ENCODE measurements around the gene CMPK1.

The CMPK1 gene

DNA sequence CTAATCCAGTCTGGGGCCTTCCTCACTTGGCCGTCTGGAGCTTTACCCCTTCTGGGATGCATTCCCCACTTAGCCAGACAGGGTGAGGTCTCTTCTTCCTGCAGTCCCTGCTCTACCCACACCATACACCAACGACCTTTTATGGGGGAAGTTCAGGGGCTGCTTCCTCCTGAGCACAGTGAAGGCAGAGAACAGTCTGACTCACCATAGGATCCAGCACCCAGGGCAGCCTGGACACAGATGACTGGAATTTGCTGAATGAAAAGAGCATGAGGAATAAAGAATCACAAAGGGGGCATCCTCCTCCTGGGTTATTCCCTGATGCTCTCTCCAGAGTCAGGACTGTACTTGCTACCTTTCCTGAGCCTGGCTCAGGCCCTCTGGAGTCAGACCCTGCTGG lies 77.8 kb downstream of the CMPK1 start:
- Histone ChIP-seq H3K4me3 (ENCODE audit: low read depth in 1 of 2, low read length in 2 of 2) (no peak overlapping the region), H3K27me3 (ENCODE audit: low read depth, low read length) (peaks cover 13% of the 10 kb centered on the region), H3K27ac (ENCODE audit: low read length) (no peak overlapping the region), H3K4me1 (ENCODE audit: control insufficient read depth in 1 of 2, insufficient read depth in 2 of 2, low read length in 2 of 2) (no peaks in the 10 kb centered on the region), H3K9me3 (ENCODE audit: control insufficient read depth in 1 of 2, low read length in 2 of 2) (no peaks in the 10 kb centered on the region), H3K36me3 (ENCODE audit: control insufficient read depth in 1 of 2, insufficient read depth in 2 of 2, low read length in 2 of 2) (no peaks in the 10 kb centered on the region)

DNA sequence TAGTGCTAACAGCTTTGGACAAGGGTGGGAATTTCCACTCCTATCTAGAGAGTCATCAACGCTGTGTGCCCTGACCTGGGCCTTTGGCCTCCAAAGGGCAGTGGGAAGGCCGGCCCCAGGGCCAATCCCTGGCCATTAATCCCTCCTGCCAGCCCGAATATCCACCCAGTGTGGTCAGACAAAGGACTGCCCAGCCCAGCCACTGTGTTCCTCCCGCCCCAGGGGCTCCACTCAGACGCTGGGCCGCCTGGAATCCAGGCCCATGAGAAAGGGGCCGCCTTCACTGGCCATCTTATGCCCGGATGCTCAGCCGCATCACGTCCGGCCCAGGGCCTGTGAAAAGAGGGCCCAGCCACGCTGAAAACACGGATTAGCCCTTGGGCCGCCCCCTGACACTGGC lies 78.8 kb downstream of the CMPK1 start:
- H3K4me3 ChIP-seq (ENCODE audit: low read depth in 1 of 2, low read length in 2 of 2), result no peak overlapping the region
- no peak overlapping the region for H3K27ac ChIP-seq (ENCODE audit: low read length)
- no peaks in the 10 kb centered on the region for H3K9me3 ChIP-seq (ENCODE audit: control insufficient read depth in 1 of 2, low read length in 2 of 2)
- H3K4me1 ChIP-seq (ENCODE audit: control insufficient read depth in 1 of 2, insufficient read depth in 2 of 2, low read length in 2 of 2), result no peaks in the 10 kb centered on the region
- no peaks in the 10 kb centered on the region for H3K36me3 ChIP-seq (ENCODE audit: control insufficient read depth in 1 of 2, insufficient read depth in 2 of 2, low read length in 2 of 2)
- peaks cover 17% of the 10 kb centered on the region for H3K27me3 ChIP-seq (ENCODE audit: low read depth, low read length)

- Histone ChIP-seq H3K9me3 (ENCODE audit: control insufficient read depth in 1 of 2, low read length in 2 of 2) (no peaks in the 10 kb centered on the region), H3K36me3 (ENCODE audit: control insufficient read depth in 1 of 2, insufficient read depth in 2 of 2, low read length in 2 of 2) (no peaks in the 10 kb centered on the region), H3K4me3 (ENCODE audit: low read depth in 1 of 2, low read length in 2 of 2) (no peak within 1 kb of the TSS), H3K27ac (ENCODE audit: low read length) (no peak within 1 kb of the TSS), H3K27me3 (ENCODE audit: low read depth, low read length) (peaks cover 37% of the 10 kb centered on the region), H3K4me1 (ENCODE audit: control insufficient read depth in 1 of 2, insufficient read depth in 2 of 2, low read length in 2 of 2) (no peaks in the 10 kb centered on the region)
These were observed 82.2 kb downstream of the CMPK1 start, which contains the start of gene FOXE3 for GRCh38 chr1:47415728-47416318. Gene FOXE3, plus strand, starts transcription at chr1:47416285. Its CDS starts 31 bp downstream, at chr1:47416316.

GRCh38 chr1:47416319-47417169 lies 83.0 kb downstream of the CMPK1 start:
- Histone ChIP-seq H3K27me3 (ENCODE audit: low read depth, low read length) (peaks cover 37% of the 10 kb centered on the region), H3K36me3 (ENCODE audit: control insufficient read depth in 1 of 2, insufficient read depth in 2 of 2, low read length in 2 of 2) (no peaks in the 10 kb centered on the region), H3K4me1 (ENCODE audit: control insufficient read depth in 1 of 2, insufficient read depth in 2 of 2, low read length in 2 of 2) (no peaks in the 10 kb centered on the region), H3K4me3 (ENCODE audit: low read depth in 1 of 2, low read length in 2 of 2) (no peak overlapping the region), H3K27ac (ENCODE audit: low read length) (no peak overlapping the region), H3K9me3 (ENCODE audit: control insufficient read depth in 1 of 2, low read length in 2 of 2) (no peaks in the 10 kb centered on the region)

GRCh38 chr1:47417170-47418044 lies 83.8 kb downstream of the CMPK1 start:
- no peaks in the 10 kb centered on the region for H3K4me1 ChIP-seq (ENCODE audit: control insufficient read depth in 1 of 2, insufficient read depth in 2 of 2, low read length in 2 of 2)
- H3K9me3 ChIP-seq (ENCODE audit: control insufficient read depth in 1 of 2, low read length in 2 of 2), result no peaks in the 10 kb centered on the region
- no peaks in the 10 kb centered on the region for H3K36me3 ChIP-seq (ENCODE audit: control insufficient read depth in 1 of 2, insufficient read depth in 2 of 2, low read length in 2 of 2)
- no peak overlapping the region for H3K27ac ChIP-seq (ENCODE audit: low read length)
- H3K4me3 ChIP-seq (ENCODE audit: low read depth in 1 of 2, low read length in 2 of 2), result no peak overlapping the region
- peaks cover 37% of the 10 kb centered on the region for H3K27me3 ChIP-seq (ENCODE audit: low read depth, low read length)

DNA sequence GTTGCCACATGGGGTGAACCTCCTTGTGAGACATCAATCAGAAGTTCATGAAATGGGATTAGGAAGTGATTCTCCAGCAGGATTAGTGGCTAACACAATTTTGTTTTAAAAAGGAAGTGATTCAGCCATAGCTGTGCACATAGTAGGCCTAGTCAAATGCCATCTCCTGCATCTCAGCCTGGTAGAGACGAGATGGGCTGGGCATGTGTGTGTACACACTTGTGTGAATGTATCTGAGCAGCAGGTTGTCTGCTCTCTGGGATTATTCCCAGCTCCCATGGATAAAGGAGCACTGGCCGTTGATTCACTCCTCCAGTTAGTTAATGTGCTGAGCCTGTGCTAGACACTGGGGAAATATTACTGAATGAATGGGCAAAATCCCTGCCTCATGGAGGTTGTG lies 84.5 kb downstream of the CMPK1 start:
- H3K4me3 ChIP-seq (ENCODE audit: low read depth in 1 of 2, low read length in 2 of 2), result no peak overlapping the region
- H3K9me3 ChIP-seq (ENCODE audit: control insufficient read depth in 1 of 2, low read length in 2 of 2), result no peaks in the 10 kb centered on the region
- peaks cover 37% of the 10 kb centered on the region for H3K27me3 ChIP-seq (ENCODE audit: low read depth, low read length)
- no peaks in the 10 kb centered on the region for H3K4me1 ChIP-seq (ENCODE audit: control insufficient read depth in 1 of 2, insufficient read depth in 2 of 2, low read length in 2 of 2)
- no peaks in the 10 kb centered on the region for H3K36me3 ChIP-seq (ENCODE audit: control insufficient read depth in 1 of 2, insufficient read depth in 2 of 2, low read length in 2 of 2)
- H3K27ac ChIP-seq (ENCODE audit: low read length), result no peak overlapping the region

DNA sequence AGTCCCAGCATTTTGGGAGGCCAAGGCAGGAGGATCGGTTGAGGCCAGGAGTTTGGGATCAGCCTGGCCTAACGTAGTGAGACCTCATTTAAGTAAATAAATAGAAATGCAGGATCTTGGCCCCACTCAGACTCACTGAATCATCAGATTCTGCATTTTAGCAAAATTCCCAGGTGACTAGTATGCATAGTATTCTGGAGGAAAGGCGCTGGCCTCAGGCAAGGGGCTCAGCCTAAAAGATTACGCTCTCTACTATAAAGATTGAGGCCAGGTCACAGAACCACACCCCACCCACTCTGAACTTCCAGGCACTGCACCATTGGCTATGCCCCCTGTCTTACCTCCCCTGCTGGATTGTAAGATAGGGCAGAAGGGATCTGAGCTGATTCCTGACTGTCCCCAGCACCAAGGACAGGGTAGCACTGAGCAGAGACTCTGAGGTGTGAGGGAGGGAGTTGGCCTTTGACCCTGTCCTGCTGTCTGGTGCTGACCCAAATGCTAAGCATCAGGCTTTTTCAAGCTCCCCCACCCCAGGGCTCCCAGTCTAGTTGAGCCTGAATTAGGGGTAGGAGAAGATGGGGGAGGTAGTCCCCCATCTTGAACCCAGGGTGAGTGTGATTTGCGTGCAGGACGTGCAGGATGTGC lies 85.2 kb downstream of the CMPK1 start:
- Histone ChIP-seq H3K4me1 (ENCODE audit: control insufficient read depth in 1 of 2, insufficient read depth in 2 of 2, low read length in 2 of 2) (no peaks in the 10 kb centered on the region), H3K4me3 (ENCODE audit: low read depth in 1 of 2, low read length in 2 of 2) (no peak overlapping the region), H3K9me3 (ENCODE audit: control insufficient read depth in 1 of 2, low read length in 2 of 2) (no peaks in the 10 kb centered on the region), H3K27me3 (ENCODE audit: low read depth, low read length) (peaks cover 37% of the 10 kb centered on the region), H3K36me3 (ENCODE audit: control insufficient read depth in 1 of 2, insufficient read depth in 2 of 2, low read length in 2 of 2) (no peaks in the 10 kb centered on the region), H3K27ac (ENCODE audit: low read length) (no peak overlapping the region)

GRCh38 chr1:47420547-47420946 lies 87.0 kb downstream of the CMPK1 start:
- Histone ChIP-seq H3K4me3 (ENCODE audit: low read depth in 1 of 2, low read length in 2 of 2) (no peak overlapping the region), H3K27ac (ENCODE audit: low read length) (no peak overlapping the region), H3K9me3 (ENCODE audit: control insufficient read depth in 1 of 2, low read length in 2 of 2) (no peaks in the 10 kb centered on the region), H3K27me3 (ENCODE audit: low read depth, low read length) (peaks cover 41% of the 10 kb centered on the region), H3K4me1 (ENCODE audit: control insufficient read depth in 1 of 2, insufficient read depth in 2 of 2, low read length in 2 of 2) (no peaks in the 10 kb centered on the region), H3K36me3 (ENCODE audit: control insufficient read depth in 1 of 2, insufficient read depth in 2 of 2, low read length in 2 of 2) (no peaks in the 10 kb centered on the region)

DNA sequence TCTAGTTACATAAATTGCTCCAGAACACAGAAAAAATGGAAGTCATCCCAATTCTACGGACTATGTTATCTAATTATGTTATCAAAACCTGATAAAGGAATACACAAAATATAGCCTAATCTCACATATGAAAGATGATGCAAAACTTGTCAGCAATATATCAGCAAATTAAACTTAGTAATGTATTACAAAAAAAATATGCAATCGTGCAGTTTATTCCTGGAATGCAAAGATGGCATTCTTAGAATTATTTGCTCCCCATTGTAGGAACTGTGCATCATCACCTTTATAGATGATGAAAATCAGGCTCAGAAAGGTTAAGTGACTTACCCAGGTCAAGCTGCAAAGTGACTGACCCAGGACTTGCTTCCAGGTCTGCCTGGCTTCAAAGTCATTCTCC lies 90.3 kb downstream of the CMPK1 start:
- no peaks in the 10 kb centered on the region for H3K36me3 ChIP-seq (ENCODE audit: control insufficient read depth in 1 of 2, insufficient read depth in 2 of 2, low read length in 2 of 2)
- peaks cover 21% of the 10 kb centered on the region for H3K27me3 ChIP-seq (ENCODE audit: low read depth, low read length)
- H3K9me3 ChIP-seq (ENCODE audit: control insufficient read depth in 1 of 2, low read length in 2 of 2), result no peaks in the 10 kb centered on the region
- no peaks in the 10 kb centered on the region for H3K4me1 ChIP-seq (ENCODE audit: control insufficient read depth in 1 of 2, insufficient read depth in 2 of 2, low read length in 2 of 2)
- H3K4me3 ChIP-seq (ENCODE audit: low read depth in 1 of 2, low read length in 2 of 2), result no peak overlapping the region
- H3K27ac ChIP-seq (ENCODE audit: low read length), result no peak overlapping the region

DNA sequence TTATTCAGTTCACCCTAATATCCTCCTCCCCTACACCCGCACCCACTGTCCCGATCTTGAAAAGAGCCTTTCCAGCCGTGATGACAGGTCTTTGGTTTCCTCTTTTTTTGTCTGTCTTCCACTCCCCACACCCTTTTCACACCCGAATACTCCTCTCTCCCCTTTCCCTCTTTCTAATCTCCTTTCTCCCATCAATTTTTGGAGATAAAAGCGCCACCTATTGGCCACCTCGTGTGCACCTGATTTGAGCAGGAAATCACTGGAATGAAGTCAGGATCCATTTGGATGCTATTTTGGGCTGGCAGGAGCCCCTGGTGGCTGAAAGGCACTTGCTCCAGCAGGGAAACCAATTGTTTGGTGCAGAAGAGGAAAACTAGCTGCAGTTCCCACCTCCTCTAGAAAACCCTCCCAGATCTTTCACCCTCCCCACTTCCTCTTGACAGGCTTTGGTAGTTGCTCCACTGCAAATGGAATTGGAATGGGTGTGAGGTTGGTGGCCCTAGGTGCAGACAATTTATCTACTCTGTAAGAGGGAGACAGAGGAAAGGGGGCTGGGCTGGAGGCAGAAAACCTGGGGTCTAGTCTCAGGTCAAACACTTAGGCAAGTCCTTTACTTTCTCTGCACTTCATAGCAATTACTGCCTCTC lies 90.9 kb downstream of the CMPK1 start:
- H3K4me1 ChIP-seq (ENCODE audit: control insufficient read depth in 1 of 2, insufficient read depth in 2 of 2, low read length in 2 of 2), result no peaks in the 10 kb centered on the region
- no peaks in the 10 kb centered on the region for H3K36me3 ChIP-seq (ENCODE audit: control insufficient read depth in 1 of 2, insufficient read depth in 2 of 2, low read length in 2 of 2)
- H3K27ac ChIP-seq (ENCODE audit: low read length), result no peak overlapping the region
- no peak overlapping the region for H3K4me3 ChIP-seq (ENCODE audit: low read depth in 1 of 2, low read length in 2 of 2)
- peaks cover 16% of the 10 kb centered on the region for H3K27me3 ChIP-seq (ENCODE audit: low read depth, low read length)
- H3K9me3 ChIP-seq (ENCODE audit: control insufficient read depth in 1 of 2, low read length in 2 of 2), result no peaks in the 10 kb centered on the region

Measured in muscle layer of duodenum (tissue), 2 donors.